Coronary artery (tissue), 2 donors: ENCODE measurements around the gene CSH2.
"Not testable (repeated sequence)": the region's sequence is repeated elsewhere in the genome, so short reads cannot be mapped to it uniquely, and the experiment has no call there.

Experiments used
- DNase-seq: peaks from one replicate; pipeline ENCODE4 v3.0.0-alpha.2; 2017; ENCODE audit warnings: low spot score
- H3K27ac ChIP-seq, 2 donors: fragments of 200-600 bp; sonication (generic); one replicate each; pipeline ENCODE4 v1.5.1; 2016 to 2019
- H3K4me3 ChIP-seq: fragments of 200-600 bp; sonication (generic); 2 replicates; pipeline ENCODE4 v1.5.1; 2016; ENCODE audit warnings: mild to moderate bottlenecking, moderate library complexity
- CTCF ChIP-seq: fragments of 200-600 bp; sonication (generic); IDR thresholded peaks from one replicate; pipeline ENCODE4 v1.5.1; 2019; ENCODE audit warnings: antibody characterized with exemption

Gene CSH2

GRCh38 chr17:63873577-63873976, at the start of gene CSH2:
Gene CSH2, minus strand, starts transcription at chr17:63873677. Its CDS starts 63 bp downstream, at chr17:63873614.
- not testable (repeated sequence) for DNase-seq

GRCh38 chr17:63922402-63922801, 48.9 kb upstream of the CSH2 start:
- H3K27ac ChIP-seq, DNase-seq, H3K4me3 ChIP-seq: not testable (repeated sequence)

More at GRCh38 chr17:63873577-63873976, at the start of gene CSH2:
- not testable (repeated sequence) for H3K27ac ChIP-seq, H3K4me3 ChIP-seq

- H3K27ac ChIP-seq, DNase-seq, H3K4me3 ChIP-seq: not testable (repeated sequence)
Measured at GRCh38 chr17:63920779-63921178, 47.3 kb upstream of the CSH2 start.

DNA sequence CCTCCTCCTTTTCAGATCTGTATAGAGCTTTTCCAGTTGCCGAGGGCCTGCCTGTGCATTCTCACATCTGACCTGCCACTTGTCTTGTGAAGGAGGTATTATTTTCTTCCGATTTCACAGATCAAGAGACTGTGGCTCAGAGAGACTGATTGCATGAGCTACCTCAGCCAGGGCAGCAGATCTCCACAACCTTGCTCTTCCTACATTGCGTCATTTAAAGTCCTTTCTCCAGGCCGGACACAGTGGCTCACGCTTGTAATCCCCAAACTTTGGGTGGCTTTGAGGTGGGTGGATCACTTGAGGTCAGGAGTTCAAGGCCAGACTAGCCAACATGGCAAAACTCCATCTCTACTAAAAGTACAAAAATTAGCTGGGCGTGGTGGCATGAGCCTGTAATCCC, 46.6 kb upstream of the CSH2 start:
- DNase-seq, H3K27ac ChIP-seq: not testable (repeated sequence)

GRCh38 chr17:63919311-63919723, 45.8 kb upstream of the CSH2 start:
- Histone ChIP-seq H3K27ac (no peak overlapping the region), H3K4me3 (no peak overlapping the region)
- TF ChIP-seq CTCF: peak; percentile 91
- no peak for DNase-seq

More for the DNA sequence above, 46.6 kb upstream of the CSH2 start:
- not testable (repeated sequence) for H3K4me3 ChIP-seq

DNA sequence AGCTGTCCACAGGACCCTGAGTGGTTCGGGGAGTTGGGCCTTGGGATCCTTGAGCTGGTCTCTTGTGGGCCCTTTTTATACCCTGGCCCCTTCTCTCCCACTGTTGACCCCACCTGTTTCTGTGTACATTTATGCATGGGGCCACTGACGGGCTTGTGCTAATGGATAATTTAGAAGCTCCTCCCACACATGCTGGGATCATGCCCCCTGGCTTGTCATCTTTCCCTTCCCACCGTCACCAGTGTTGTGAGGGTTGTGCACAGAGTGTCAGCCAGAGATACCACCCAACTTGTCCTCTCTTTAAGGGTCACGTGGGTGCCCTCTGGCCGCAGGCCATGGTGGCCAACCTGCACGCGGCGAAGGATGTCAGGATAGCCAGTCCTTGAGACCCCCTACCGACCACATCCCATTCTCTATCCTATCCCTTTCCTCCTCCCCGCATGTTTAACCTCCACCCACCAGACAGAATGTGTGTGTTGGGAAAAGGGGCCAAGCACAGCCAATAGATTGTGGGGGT, 45.4 kb upstream of the CSH2 start, which contains the start of gene GH1:
GH1 (minus strand) TSS at position 51 of the 517 bp plus-strand sequence. CDS start 63 bp downstream, outside the sequence.
- DNase-seq, H3K27ac ChIP-seq, H3K4me3 ChIP-seq: not testable (repeated sequence)

- DNase-seq: no peak
Measured at GRCh38 chr17:63918305-63918704, 44.8 kb upstream of the CSH2 start.

DNA sequence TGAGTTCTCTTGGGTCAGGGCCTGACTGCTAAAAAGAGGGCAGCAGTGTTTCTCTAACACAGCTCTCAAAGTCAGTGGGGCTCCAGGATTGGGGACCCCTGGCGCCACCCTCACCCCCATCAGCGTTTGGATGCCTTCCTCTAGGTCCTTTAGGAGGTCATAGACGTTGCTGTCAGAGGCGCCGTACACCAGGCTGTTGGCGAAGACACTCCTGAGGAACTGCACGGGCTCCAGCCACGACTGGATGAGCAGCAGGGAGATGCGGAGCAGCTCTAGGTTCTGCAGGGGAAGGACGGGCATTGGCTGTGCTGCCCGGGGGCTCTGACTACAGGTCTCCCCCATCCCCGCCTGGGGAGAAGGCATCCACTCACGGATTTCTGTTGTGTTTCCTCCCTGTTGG, 44.2 kb upstream of the CSH2 start:
- DNase-seq: no peak
- TF ChIP-seq CTCF: no peak
- H3K4me3 ChIP-seq: no peak overlapping the region
- no peak overlapping the region for H3K27ac ChIP-seq

More at GRCh38 chr17:63918305-63918704, 44.8 kb upstream of the CSH2 start:
- Histone ChIP-seq H3K27ac (no peak overlapping the region), H3K4me3 (no peak overlapping the region)
- TF ChIP-seq CTCF: no peak

DNA sequence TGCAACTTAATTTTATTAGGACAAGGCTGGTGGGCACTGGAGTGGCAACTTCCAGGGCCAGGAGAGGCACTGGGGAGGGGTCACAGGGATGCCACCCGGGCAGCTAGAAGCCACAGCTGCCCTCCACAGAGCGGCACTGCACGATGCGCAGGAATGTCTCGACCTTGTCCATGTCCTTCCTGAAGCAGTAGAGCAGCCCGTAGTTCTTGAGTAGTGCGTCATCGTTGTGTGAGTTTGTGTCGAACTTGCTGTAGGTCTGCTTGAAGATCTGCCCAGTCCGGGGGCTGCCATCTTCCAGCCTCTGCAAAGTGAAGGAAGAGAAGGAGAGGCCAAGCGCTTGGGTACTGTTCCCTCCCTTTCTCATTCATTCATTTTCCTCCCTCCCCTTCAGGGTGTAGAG, 43.7 kb upstream of the CSH2 start:
- H3K4me3 ChIP-seq, H3K27ac ChIP-seq, DNase-seq: not testable (repeated sequence)

- Histone ChIP-seq H3K27ac (no peak overlapping the region), H3K4me3 (no peak overlapping the region)
- no peak for TF ChIP-seq CTCF
- no peak for DNase-seq
Measured at GRCh38 chr17:63916566-63917185, 43.2 kb upstream of the CSH2 start.

DNA sequence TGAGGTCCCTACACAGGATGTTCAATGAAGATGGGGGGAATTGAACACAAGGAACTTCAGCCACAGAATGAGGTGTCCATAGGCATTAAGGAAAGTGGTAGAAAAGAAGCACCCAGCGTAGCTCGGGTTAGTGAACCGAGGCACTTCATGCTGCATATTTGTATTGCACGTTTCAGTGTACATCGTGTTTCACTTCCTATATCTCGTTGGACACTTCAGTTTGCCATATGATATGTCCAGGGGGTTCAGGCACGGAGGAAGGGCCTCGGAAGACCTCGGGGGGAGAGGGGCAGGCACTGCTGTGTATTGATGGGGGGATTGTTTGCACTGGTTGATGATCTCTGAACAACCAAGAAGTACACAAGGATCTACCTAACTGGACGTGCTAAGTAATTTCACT, 42.3 kb upstream of the CSH2 start:
- DNase-seq, H3K4me3 ChIP-seq, H3K27ac ChIP-seq: not testable (repeated sequence)
